ENCODE measurements around the gene TAPBP. TPM values are rescaled to one million over a fixed set of nuclear protein-coding genes. Genes with fewer than 3 reads are reported as not detected.

Gene TAPBP
- total RNA-seq, 1 experiment from 2014 or later, result 28.2 TPM

DNA sequence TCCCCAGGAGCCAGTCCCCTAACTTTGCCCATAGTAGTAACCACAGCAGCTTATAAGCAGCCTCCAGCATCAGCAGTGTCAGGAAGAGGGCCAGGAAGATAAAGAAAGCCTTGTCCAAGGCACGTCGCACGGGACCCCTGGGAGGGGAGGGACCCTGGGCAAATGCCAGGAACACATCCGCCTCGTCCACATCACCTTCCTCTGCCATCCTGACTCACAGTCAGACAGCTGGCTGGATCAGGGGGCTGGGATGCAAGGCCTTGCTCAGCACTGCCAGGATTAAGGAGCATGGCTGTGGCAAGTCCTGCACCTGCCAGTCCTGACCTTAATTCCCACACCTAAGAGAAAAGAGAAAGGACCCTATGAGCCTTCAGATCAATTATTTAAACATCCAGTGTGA is 15.2 kb upstream of the TAPBP start:
- Histone ChIP-seq H3K23me2 (ENCODE audit: insufficient read length, low read depth, low read length, poor library complexity, severe bottlenecking) (no peaks in the 10 kb centered on the region), H2BK12ac (ENCODE audit: insufficient read length, low read depth, low read length) (no peak overlapping the region), H4K91ac (ENCODE audit: insufficient read length, low read depth, low read length) (no peak overlapping the region), H3K9ac (ENCODE audit: extremely low read depth, insufficient read length, low read length) (no peak overlapping the region), H3K4ac (ENCODE audit: low read depth, low read length) (no peak overlapping the region), H3T11ph (ENCODE audit: low read length) (no peak overlapping the region), H3K14ac (ENCODE audit: insufficient read depth, low read length) (no peak overlapping the region), H3K23ac (ENCODE audit: insufficient read length, low read depth, low read length) (no peak overlapping the region), H2BK120ac (ENCODE audit: low read depth, low read length, poor library complexity, severe bottlenecking) (no peak overlapping the region), H4K20me1 (ENCODE audit: control insufficient read depth, insufficient read depth, insufficient read length) (no peaks in the 10 kb centered on the region), H4K5ac (ENCODE audit: insufficient read length, low read depth, low read length) (no peak overlapping the region), H3K79me1 (ENCODE audit: insufficient read depth, low read depth, low read length, poor library complexity, severe bottlenecking) (no peaks in the 10 kb centered on the region), H3K56ac (ENCODE audit: insufficient read length, low read depth, low read length) (no peak overlapping the region), H4K8ac (replicated peaks; ENCODE audit: insufficient read length, low read depth, low read length) (no peak overlapping the region), H2AK5ac (ENCODE audit: insufficient read length, low read length) (no peak overlapping the region), H3K4me1 (ENCODE audit: insufficient read depth, low read length) (0 out of 2 replicates have a peak, but pooled peaks cover 1% of the 10 kb centered on the region), H2BK20ac (ENCODE audit: low read depth, low read length, poor library complexity, severe bottlenecking) (no peak overlapping the region), H3K4me2 (ENCODE audit: insufficient read depth, insufficient read length, low read length) (no peak overlapping the region), H3K27me3 (ENCODE audit: insufficient read depth, low read length) (no peaks in the 10 kb centered on the region), H3K79me2 (ENCODE audit: insufficient read depth, low read length) (no peaks in the 10 kb centered on the region), H3K18ac (ENCODE audit: insufficient read length, low read depth, low read length) (no peak overlapping the region), H3K27ac (ENCODE audit: insufficient read length, low read depth, low read length) (no peak overlapping the region), H3K9me3 (ENCODE audit: control insufficient read depth, low read depth, low read length) (no peaks in the 10 kb centered on the region), H2BK5ac (ENCODE audit: insufficient read length, low read length) (no peak overlapping the region), H2BK15ac (ENCODE audit: low read depth, low read length) (no peak overlapping the region), H2AFZ (ENCODE audit: low read length) (no peak overlapping the region)
- Mint-ChIP-seq H3K4me3 (no peak overlapping the region; a peak in 1 of 5 replicates), H3K4me1 (peaks cover 5% of the 10 kb centered on the region in 2 experiments), H3K27me3 (ENCODE audit: low read depth) (peaks cover 2% of the 10 kb centered on the region), H3K27ac (no peak overlapping the region), H3K36me3 (ENCODE audit: insufficient read depth in 1 of 3, low read depth in 3 of 3) (no peaks in the 10 kb centered on the region; a peak in 1 of 7 replicates), H3K9me3 (no peaks in the 10 kb centered on the region; a peak in 1 of 5 replicates)
- TF ChIP-seq, protein P1, sequence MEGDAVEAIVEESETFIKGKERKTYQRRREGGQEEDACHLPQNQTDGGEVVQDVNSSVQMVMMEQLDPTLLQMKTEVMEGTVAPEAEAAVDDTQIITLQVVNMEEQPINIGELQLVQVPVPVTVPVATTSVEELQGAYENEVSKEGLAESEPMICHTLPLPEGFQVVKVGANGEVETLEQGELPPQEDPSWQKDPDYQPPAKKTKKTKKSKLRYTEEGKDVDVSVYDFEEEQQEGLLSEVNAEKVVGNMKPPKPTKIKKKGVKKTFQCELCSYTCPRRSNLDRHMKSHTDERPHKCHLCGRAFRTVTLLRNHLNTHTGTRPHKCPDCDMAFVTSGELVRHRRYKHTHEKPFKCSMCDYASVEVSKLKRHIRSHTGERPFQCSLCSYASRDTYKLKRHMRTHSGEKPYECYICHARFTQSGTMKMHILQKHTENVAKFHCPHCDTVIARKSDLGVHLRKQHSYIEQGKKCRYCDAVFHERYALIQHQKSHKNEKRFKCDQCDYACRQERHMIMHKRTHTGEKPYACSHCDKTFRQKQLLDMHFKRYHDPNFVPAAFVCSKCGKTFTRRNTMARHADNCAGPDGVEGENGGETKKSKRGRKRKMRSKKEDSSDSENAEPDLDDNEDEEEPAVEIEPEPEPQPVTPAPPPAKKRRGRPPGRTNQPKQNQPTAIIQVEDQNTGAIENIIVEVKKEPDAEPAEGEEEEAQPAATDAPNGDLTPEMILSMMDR (conservative IDR thresholded peaks at IDR 0.05), result no peak
- DNase-seq, result no peak
- WGBS (ENCODE audit: extremely low coverage, insufficient read length, low lambda C conversion rate), result no CpG with 5 or more reads among the region's 5 CpGs

Measured in H9 (cell line).